Mammary epithelial cell (primary cell): ENCODE measurements around the gene THOP1.
A peak's percentile ranks its signal among the peaks of the same experiment; 100 is the strongest.

ENCODE experiments used
- CTCF ChIP-seq, 2 donors: IDR thresholded peaks in 1 of 2; conservative IDR thresholded peaks in 1 of 2; 2 replicates each; pipeline ENCODE4 v1.5.1; 2011 to 2012; ENCODE audit warnings: inconsistent platforms in 2 of 2, low read length in 2 of 2, mild to moderate bottlenecking in 2 of 2, control low read depth in 1 of 2, low read depth in 1 of 2; ENCODE audit not compliant: insufficient read depth in 1 of 2; ENCODE audit errors: extremely low read depth in 1 of 2
- EZH2 ChIP-seq: IDR thresholded peaks from 2 replicates; pipeline ENCODE4 v1.6.1; 2012; ENCODE audit warnings: low read length, inconsistent platforms, borderline replicate concordance

- TF ChIP-seq CTCF (conservative IDR thresholded peaks at IDR 0.05 in 1 of 2, IDR thresholded peaks at IDR 0.05 in 1 of 2; ENCODE audit: extremely low read depth in 1 of 2, insufficient read depth in 1 of 2, low read depth in 1 of 2, low read length in 2 of 2) (peak; percentile 18 to 56), EZH2 (no peak)
Observed at GRCh38 chr19:2782936-2783780, 2.1 kb upstream of the THOP1 start, which contains the start of gene SGTA.
